IMR-90 (cell line): ENCODE data around the gene PRR5L. TPM values are rescaled to one million over a fixed set of nuclear protein-coding genes. Genes with fewer than 3 reads are reported as not detected.

Experiments
- ATAC-seq: fragments of 200-7000 bp; cut with Tn5 transposase; 2 replicates; pipeline ENCODE4 v1.9.1; 2020; ENCODE audit warnings: low read depth, mild to moderate bottlenecking, moderate library complexity
- BruUV-seq: library from RNA; stranded (reverse); fragments of 400-500 nt; replicated peaks from 2 replicates; lab custom pipeline; 2021; lab: Mats Ljungman, UMichigan
- CTCF ChIA-PET: fragments of 300-600 bp; formaldehyde crosslinking; extraction: SDS; loops from one replicate; lab custom pipeline; 2021; ENCODE audit warnings: antibody characterized with exemption; lab: Yijun Ruan, JAX
- POLR2A ChIA-PET: fragments of 300-600 bp; sonication (Branson Sonifier 250); formaldehyde crosslinking; loops from one replicate; lab custom pipeline; 2022; ENCODE audit warnings: antibody characterized with exemption; ENCODE audit not compliant: unreplicated experiment; lab: Charles Lee
- DNase-seq: peaks from one replicate; pipeline ENCODE4 v3.0.0; 2013
- H2AFZ ChIP-seq: replicated peaks from 2 replicates; pipeline ENCODE3; 2013; ENCODE audit warnings: low read length, mild to moderate bottlenecking; ENCODE audit not compliant: poor library complexity
- H2AK5ac ChIP-seq: 2 replicates; pipeline ENCODE4 v1.6.1; 2013; ENCODE audit warnings: low read depth, low read length, inconsistent platforms
- H2AK9ac ChIP-seq: replicated peaks from 2 replicates; pipeline ENCODE3; 2013; ENCODE audit warnings: mild to moderate bottlenecking, low read depth, low read length, moderate library complexity; ENCODE audit not compliant: poor library complexity
- H2BK120ac ChIP-seq: 2 replicates; pipeline ENCODE4 v1.6.1; 2013; ENCODE audit warnings: low read depth, low read length, inconsistent platforms
- H2BK15ac ChIP-seq: 3 replicates; pipeline ENCODE4 v1.6.1; 2013; ENCODE audit warnings: low read depth, low read length, inconsistent platforms
- H2BK20ac ChIP-seq: 2 replicates; pipeline ENCODE4 v1.6.1; 2013; ENCODE audit warnings: low read depth, mild to moderate bottlenecking, inconsistent platforms, low read length, moderate library complexity
- H2BK5ac ChIP-seq: 2 replicates; pipeline ENCODE4 v1.6.1; 2013; ENCODE audit warnings: mild to moderate bottlenecking, low read depth, low read length, inconsistent platforms; ENCODE audit not compliant: poor library complexity, severe bottlenecking
- H3K14ac ChIP-seq: replicated peaks from 2 replicates; pipeline ENCODE4 v1.6.1; 2013; ENCODE audit warnings: low read depth, low read length, inconsistent platforms
- H3K18ac ChIP-seq: 2 replicates; pipeline ENCODE4 v1.6.1; 2013; ENCODE audit warnings: low read depth, low read length, control low read depth
- H3K23ac ChIP-seq: 2 replicates; pipeline ENCODE4 v1.6.1; 2013; ENCODE audit warnings: low read depth, low read length, inconsistent platforms
- H3K27ac ChIP-seq: 2 replicates; pipeline ENCODE4 v1.5.1; 2013; ENCODE audit warnings: mild to moderate bottlenecking, control low read depth, low read length; ENCODE audit not compliant: insufficient read depth
- H3K27me3 ChIP-seq: 2 replicates; pipeline ENCODE4 v1.6.1; 2013; ENCODE audit warnings: low read length; ENCODE audit not compliant: control insufficient read depth, insufficient read depth
- H3K36me3 ChIP-seq: 2 replicates; pipeline ENCODE4 v1.6.1; 2013; ENCODE audit warnings: low read length, mixed read lengths; ENCODE audit not compliant: control insufficient read depth, insufficient read depth
- H3K4ac ChIP-seq: 2 replicates; pipeline ENCODE4 v1.6.1; 2013; ENCODE audit warnings: low read depth, low read length, inconsistent platforms
- H3K4me1 ChIP-seq: 2 replicates; pipeline ENCODE4 v1.6.1; 2013; ENCODE audit warnings: low read length, mixed read lengths; ENCODE audit not compliant: control insufficient read depth, insufficient read depth
- H3K4me2 ChIP-seq: 2 replicates; pipeline ENCODE4 v1.6.1; 2013; ENCODE audit warnings: low read depth, mild to moderate bottlenecking, control low read depth, low read length, moderate library complexity
- H3K4me3 ChIP-seq: 2 replicates; pipeline ENCODE4 v1.5.1; 2013; ENCODE audit warnings: low read depth, mild to moderate bottlenecking, control low read depth, low read length, moderate library complexity; ENCODE audit not compliant: insufficient read depth
- H3K56ac ChIP-seq: 2 replicates; pipeline ENCODE4 v1.6.1; 2013; ENCODE audit warnings: low read length, inconsistent platforms; ENCODE audit not compliant: insufficient read depth; ENCODE audit errors: extremely low read depth
- H3K79me1 ChIP-seq, 2 experiments: 2 replicates each; pipeline ENCODE4 v1.6.1; 2013; ENCODE audit warnings: low read length in 2 of 2, inconsistent platforms in 1 of 2, low read depth in 1 of 2
- H3K9ac ChIP-seq: 2 replicates; pipeline ENCODE4 v1.6.1; 2013; ENCODE audit warnings: low read depth, low read length, control low read depth
- H3K9me1 ChIP-seq: 2 replicates; pipeline ENCODE4 v1.6.1; 2013; ENCODE audit warnings: low read length, inconsistent platforms; ENCODE audit not compliant: insufficient read depth
- H3K9me3 ChIP-seq: 2 replicates; pipeline ENCODE4 v1.6.1; 2013; ENCODE audit warnings: low read length; ENCODE audit not compliant: control insufficient read depth, insufficient read depth
- H4K20me1 ChIP-seq: 2 replicates; pipeline ENCODE4 v1.6.1; 2013; ENCODE audit warnings: low read length, inconsistent platforms; ENCODE audit not compliant: insufficient read depth
- H4K5ac ChIP-seq: 2 replicates; pipeline ENCODE4 v1.6.1; 2013; ENCODE audit warnings: mild to moderate bottlenecking, low read depth, low read length, control low read depth
- H4K8ac ChIP-seq, 2 experiments: 2 replicates each; pipeline ENCODE4 v1.6.1; 2013; ENCODE audit warnings: low read depth in 2 of 2, low read length in 2 of 2, control low read depth in 1 of 2, inconsistent platforms in 1 of 2
- H4K91ac ChIP-seq: 2 replicates; pipeline ENCODE4 v1.6.1; 2013; ENCODE audit warnings: low read depth, low read length, inconsistent platforms; ENCODE audit not compliant: insufficient read depth
- CEBPB ChIP-seq: IDR thresholded peaks from 2 replicates; pipeline ENCODE4 v1.6.1; 2012; ENCODE audit warnings: low read depth, low read length, improper control_type of control experiment
- CHD1 ChIP-seq: IDR thresholded peaks from 2 replicates; pipeline ENCODE4 v1.6.1; 2012; ENCODE audit warnings: low read depth, low read length, improper control_type of control experiment
- CTCF ChIP-seq: conservative IDR thresholded peaks from 2 replicates; pipeline ENCODE4 v1.5.1; 2012; ENCODE audit warnings: mild to moderate bottlenecking, low read depth, low read length, improper control_type of control experiment
- ELK1 ChIP-seq: fragments of 150-350 bp; IDR thresholded peaks from 2 replicates; pipeline ENCODE4 v1.6.1; 2016; ENCODE audit warnings: low read depth, mild to moderate bottlenecking, low read length, moderate library complexity, borderline replicate concordance
- FOS ChIP-seq: fragments of 150-350 bp; IDR thresholded peaks from 2 replicates; pipeline ENCODE4 v1.6.1; 2016; ENCODE audit warnings: low read depth, low read length
- MAFK ChIP-seq: IDR thresholded peaks from 2 replicates; pipeline ENCODE4 v1.6.1; 2012; ENCODE audit warnings: low read depth, low read length, improper control_type of control experiment
- MAZ ChIP-seq: IDR thresholded peaks from 2 replicates; pipeline ENCODE4 v1.6.1; 2012; ENCODE audit warnings: low read depth, mild to moderate bottlenecking, low read length, improper control_type of control experiment, moderate library complexity, borderline replicate concordance
- MXI1 ChIP-seq: IDR thresholded peaks from 2 replicates; pipeline ENCODE4 v1.6.1; 2012; ENCODE audit warnings: low read depth, mild to moderate bottlenecking, low read length, moderate library complexity, borderline replicate concordance
- NFE2L2 ChIP-seq: fragments of 150-350 bp; IDR thresholded peaks from 2 replicates; pipeline ENCODE4 v1.6.1; 2016; ENCODE audit warnings: low read depth, mild to moderate bottlenecking, low read length
- POLR2A ChIP-seq: IDR thresholded peaks from 2 replicates; pipeline ENCODE4 v1.6.1; 2012; ENCODE audit warnings: mild to moderate bottlenecking, low read depth, low read length
- RAD21 ChIP-seq: IDR thresholded peaks from 2 replicates; pipeline ENCODE4 v1.6.1; 2012; ENCODE audit warnings: low read length, improper control_type of control experiment
- RCOR1 ChIP-seq: IDR thresholded peaks from 2 replicates; pipeline ENCODE4 v1.6.1; 2012; ENCODE audit warnings: mild to moderate bottlenecking, low read length, improper control_type of control experiment; ENCODE audit not compliant: insufficient replicate concordance
- RFX5 ChIP-seq: IDR thresholded peaks from 2 replicates; pipeline ENCODE4 v1.8.0; 2012; ENCODE audit warnings: low read depth, mild to moderate bottlenecking, low read length, moderate library complexity
- SMC3 ChIP-seq: fragments of 150-350 bp; IDR thresholded peaks from 2 replicates; pipeline ENCODE4 v1.6.1; 2016; ENCODE audit warnings: low read depth, mild to moderate bottlenecking, antibody characterized with exemption, low read length, moderate library complexity
- USF2 ChIP-seq: fragments of 150-350 bp; IDR thresholded peaks from 2 replicates; pipeline ENCODE4 v1.6.1; 2017; ENCODE audit warnings: mild to moderate bottlenecking, antibody characterized with exemption, low read length, low read depth
- WGBS, 2 experiments: methylation state at CpG; one replicate each; pipeline versions ENCODE4 v1.1.5 to v1.1.7; 2013; ENCODE audit warnings: missing lambda C conversion rate in 2 of 2; ENCODE audit not compliant: insufficient read length in 1 of 2; ENCODE audit errors: extremely low coverage in 2 of 2; 5-methylcytosine and 5-hydroxymethylcytosine counted together
- dilution Hi-C: fragments of 300-500 bp; cut with HindIII; formaldehyde crosslinking; loops from one replicate; pipeline ENCODE4 v1.14.3; 2018; ENCODE audit warnings: low sequenced_read_pairs; ENCODE audit not compliant: unreplicated experiment
- in situ Hi-C: fragments of 300-500 bp; cut with MboI; formaldehyde crosslinking; loops from 3 replicates; pipeline ENCODE4 v1.14.3; 2019; ENCODE audit warnings: low sequenced_read_pairs, inconsistent platforms, mixed read lengths
- intact Hi-C: fragments of 100-400 bp; cut with micrococcal nuclease; formaldehyde crosslinking; loops from 2 replicates; pipeline ENCODE4 v1.10.0; 2022
- polyA plus RNA-seq, 3 experiments: library from polyadenylated mRNA; depleted of rRNA; stranded (reverse); fragments of >200 nt; gene quantifications; 2 replicates each; pipeline ENCODE4 v1.2.3, GENCODE V29; 2012; ENCODE audit warnings: low replicate concordance in 1 of 3
- total RNA-seq: library from RNA; depleted of rRNA; stranded (reverse); fragments of >200 nt; gene quantifications from 2 replicates; pipeline ENCODE4 v1.2.3, GENCODE V29; 2012

The PRR5L gene
- total and polyA plus RNA-seq, 2 of the 4 experiments (the other 2 are of a cell fraction), result 2.9 to 3.6 TPM

- Histone ChIP-seq H3K79me1 (no peaks in the 10 kb centered on the region), H3K9ac (no peak overlapping the region), H3K9me1 (no peaks in the 10 kb centered on the region), H4K8ac (no peak overlapping the region), H2AK5ac (no peak overlapping the region; the same call in 1 of the 2 replicates), H2BK120ac (no peak overlapping the region), H3K18ac (no peak overlapping the region), H3K36me3 (no peaks in the 10 kb centered on the region), H2BK15ac (no peak overlapping the region), H3K27me3 (peaks cover 35% of the 10 kb centered on the region), H3K56ac (no peak overlapping the region), H4K20me1 (no peaks in the 10 kb centered on the region), H3K4me1 (no peaks in the 10 kb centered on the region), H3K4me2 (no peak overlapping the region), H2BK20ac (no peak overlapping the region), H4K5ac (no peak overlapping the region), H3K27ac (no peak overlapping the region), H4K91ac (no peak overlapping the region), H3K4ac (no peak overlapping the region), H3K23ac (no peak overlapping the region), H2AK9ac (peak overlapping the region; percentile 51), H3K14ac (no peak overlapping the region), H3K4me3 (no peak overlapping the region), H3K9me3 (peaks cover 4% of the 10 kb centered on the region; the same call in 1 of the 2 replicates), H2BK5ac (no peak overlapping the region), H2AFZ (peak overlapping the region; percentile 70)
- no TSS peak for BruUV-seq
- dilution Hi-C loops (no loop called here), intact Hi-C loops (loop anchor here (1.0 to 5.0 kb wide), 5 partner anchors 102 to 642 kb away; no protein-coding TSS in a partner anchor), in situ Hi-C loops (loop anchor here (10.0 kb wide), 1 partner anchor 314 kb away; the partner anchor contains the start of gene LDLRAD3)
- CTCF ChIA-PET, result interaction anchor here (0.7 to 1.5 kb wide), 13 partner anchors 10 to 774 kb away, joined by 3 to 13 read pairs (median 3); no protein-coding TSS in a partner anchor
- WGBS, 2 experiments, result 38% methylated on average over 3 of the region's 12 CpGs; no CpG with 5 or more reads in 1 of the 2 experiments
- POLR2A ChIA-PET, result no interaction called here
- ATAC-seq (peak; percentile 94), DNase-seq (peak; percentile 77)
- TF ChIP-seq USF2, result no peak; the same call in 1 of the 2 replicates
- no peak for TF ChIP-seq CHD1
- no peak for TF ChIP-seq RCOR1
- no peak for TF ChIP-seq ELK1
- no peak for TF ChIP-seq MAFK
- TF ChIP-seq RAD21, result peak; percentile 84
- no peak for TF ChIP-seq MXI1
- TF ChIP-seq SMC3, result peak; percentile 88
- TF ChIP-seq NFE2L2, result no peak
- peak; percentile 79 for TF ChIP-seq CTCF
- 0 out of 2 replicates have a peak, but pooled peaks have one; percentile 39 for TF ChIP-seq MAZ
- no peak for TF ChIP-seq RFX5
- TF ChIP-seq CEBPB, result no peak
- TF ChIP-seq POLR2A, result no peak
- no peak for TF ChIP-seq FOS
Observed at GRCh38 chr11:36258730-36259360, 37.2 kb upstream of the PRR5L start.
